Neural progenitor cell (in vitro differentiated cells): Measurements from ENCODE around the gene RNU7-1. TPM values are rescaled to one million over a fixed set of nuclear protein-coding genes. Genes with fewer than 3 reads are reported as not detected.

Experiments used
- DNase-seq: peaks from one replicate; pipeline ENCODE4 v3.0.0-alpha.2; 2016; ENCODE audit warnings: low spot score
- H2AFZ ChIP-seq: fragments of 200-600 bp; sonication (generic); replicated peaks from 2 replicates; pipeline ENCODE4 v1.6.1; 2016; ENCODE audit warnings: antibody characterized with exemption
- H3F3A ChIP-seq: fragments of 200-600 bp; sonication (generic); 2 replicates; pipeline ENCODE4 v1.6.1; 2016; ENCODE audit warnings: antibody characterized with exemption, low read depth
- H3K27ac ChIP-seq: fragments of 200-600 bp; sonication (generic); 2 replicates; pipeline ENCODE4 v1.5.1; 2016; ENCODE audit warnings: mild to moderate bottlenecking
- H3K27me3 ChIP-seq: fragments of 200-600 bp; sonication (generic); 2 replicates; pipeline ENCODE4 v1.6.1; 2016; ENCODE audit warnings: mild to moderate bottlenecking, moderate library complexity
- H3K36me3 ChIP-seq: fragments of 200-600 bp; sonication (generic); 2 replicates; pipeline ENCODE4 v1.5.1; 2016
- H3K4me1 ChIP-seq: fragments of 200-600 bp; sonication (generic); 2 replicates; pipeline ENCODE4 v1.6.1; 2016; ENCODE audit warnings: mixed run types
- H3K4me2 ChIP-seq: fragments of 200-600 bp; sonication (generic); 2 replicates; pipeline ENCODE4 v1.6.1; 2016
- H3K4me3 ChIP-seq: fragments of 200-600 bp; sonication (generic); 2 replicates; pipeline ENCODE4 v1.5.1; 2016
- H3K79me2 ChIP-seq: fragments of 200-600 bp; sonication (generic); 2 replicates; pipeline ENCODE4 v1.6.1; 2016; ENCODE audit warnings: low read depth
- H3K9ac ChIP-seq: fragments of 200-600 bp; sonication (generic); 2 replicates; pipeline ENCODE4 v1.6.1; 2016
- H3K9me3 ChIP-seq: fragments of 200-600 bp; sonication (generic); 2 replicates; pipeline ENCODE4 v1.5.1; 2016; ENCODE audit warnings: low read depth
- H4K20me1 ChIP-seq: fragments of 200-600 bp; sonication (generic); 2 replicates; pipeline ENCODE4 v1.6.1; 2016; ENCODE audit warnings: low read depth
- H3K27ac Mint-ChIP-seq: 3 replicates; pipeline ENCODE4 v1.8.0; 2021; ENCODE audit warnings: mixed read lengths
- H3K27me3 Mint-ChIP-seq: 2 replicates; pipeline ENCODE4 v1.8.0; 2022; ENCODE audit warnings: low read depth, mild to moderate bottlenecking, inconsistent platforms, moderate library complexity, mixed read lengths; ENCODE audit not compliant: insufficient read depth
- H3K36me3 Mint-ChIP-seq: 3 replicates; pipeline ENCODE4 v1.8.0; 2021; ENCODE audit warnings: mixed read lengths
- H3K4me1 Mint-ChIP-seq: 3 replicates; pipeline ENCODE4 v1.8.0; 2021; ENCODE audit warnings: mixed read lengths
- H3K4me3 Mint-ChIP-seq: 3 replicates; pipeline ENCODE4 v1.8.0; 2021; ENCODE audit warnings: mild to moderate bottlenecking, moderate library complexity, mixed read lengths
- H3K9me3 Mint-ChIP-seq: 3 replicates; pipeline ENCODE4 v1.8.0; 2020; ENCODE audit warnings: mixed read lengths
- CTCF ChIP-seq: fragments of 200-600 bp; sonication (generic); IDR thresholded peaks from 2 replicates; pipeline ENCODE4 v1.5.1; 2017; ENCODE audit warnings: antibody characterized with exemption, mild to moderate bottlenecking
- EZH2 ChIP-seq: fragments of 200-600 bp; sonication (generic); IDR thresholded peaks from 2 replicates; pipeline ENCODE4 v1.6.1; 2017; ENCODE audit warnings: antibody characterized with exemption, mild to moderate bottlenecking, moderate library complexity
- EZH2phosphoT487 ChIP-seq: fragments of 200-600 bp; sonication (generic); IDR thresholded peaks from 2 replicates; pipeline ENCODE4 v1.6.1; 2017; ENCODE audit warnings: antibody characterized with exemption
- total RNA-seq: library from RNA; depleted of rRNA; stranded (reverse); fragments of >200 nt; gene quantifications from 2 replicates; pipeline ENCODE4 v1.2.3, GENCODE V29; 2015; ENCODE audit warnings: low replicate concordance

RNU7-1 gene
- total RNA-seq, 1 donor from 2014 or later = not detected

DNA sequence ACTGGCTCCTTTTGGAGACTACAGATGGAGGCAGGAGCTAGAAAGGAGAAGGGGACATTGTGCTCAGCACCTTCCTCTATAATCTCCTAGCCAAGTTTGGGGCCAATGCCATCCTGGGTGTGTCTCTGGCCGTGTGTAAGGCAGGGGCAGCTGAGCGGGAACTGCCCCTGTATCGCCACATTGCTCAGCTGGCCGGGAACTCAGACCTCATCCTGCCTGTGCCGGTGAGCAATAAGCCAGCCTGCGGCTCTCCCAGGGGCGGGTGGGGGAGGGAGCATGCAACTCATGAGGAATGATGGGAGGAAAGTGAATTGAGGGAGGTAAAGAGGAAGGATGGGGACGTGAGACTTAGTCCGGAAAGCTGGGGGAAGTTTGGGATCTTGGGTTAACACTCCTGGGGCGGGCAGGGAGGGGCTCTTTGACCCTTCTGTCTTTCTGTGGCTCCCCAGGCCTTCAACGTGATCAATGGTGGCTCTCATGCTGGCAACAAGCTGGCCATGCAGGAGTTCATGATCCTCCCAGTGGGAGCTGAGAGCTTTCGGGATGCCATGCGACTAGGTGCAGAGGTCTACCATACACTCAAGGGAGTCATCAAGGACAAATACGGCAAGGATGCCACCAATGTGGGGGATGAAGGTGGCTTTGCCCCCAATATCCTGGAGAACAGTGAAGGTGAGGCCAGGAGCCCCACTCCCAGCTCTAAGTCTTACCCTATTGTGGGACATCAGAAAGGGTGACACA is 26.0 kb upstream of the RNU7-1 start:
- H3K4me2 ChIP-seq = no peak overlapping the region
- no peak overlapping the region for H3K4me3 ChIP-seq
- TF ChIP-seq EZH2 (no peak), CTCF (no peak), EZH2phosphoT487 (no peak)
- no peaks in the 10 kb centered on the region for H3K27me3 ChIP-seq
- H3K27ac ChIP-seq = no peak overlapping the region
- DNase-seq = no peak
- H4K20me1 ChIP-seq = peaks cover 29% of the 10 kb centered on the region
- Mint-ChIP-seq H3K27ac (no peak overlapping the region), H3K27me3 (peaks cover 5% of the 10 kb centered on the region), H3K4me3 (no peak overlapping the region), H3K36me3 (peaks cover 36% of the 10 kb centered on the region), H3K4me1 (peaks cover 49% of the 10 kb centered on the region), H3K9me3 (no peaks in the 10 kb centered on the region)
- H3K4me1 ChIP-seq = peaks cover 13% of the 10 kb centered on the region
- peaks cover 27% of the 10 kb centered on the region for H3F3A ChIP-seq
- H2AFZ ChIP-seq = no peak overlapping the region
- H3K79me2 ChIP-seq = peaks cover 31% of the 10 kb centered on the region
- no peak overlapping the region for H3K9ac ChIP-seq
- no peaks in the 10 kb centered on the region for H3K36me3 ChIP-seq
- no peaks in the 10 kb centered on the region for H3K9me3 ChIP-seq

GRCh38 chr12:6919588-6919987 is 24.0 kb upstream of the RNU7-1 start:
- Histone ChIP-seq H2AFZ (no peak overlapping the region), H3K4me3 (no peak overlapping the region), H3K4me2 (no peak overlapping the region), H4K20me1 (peaks cover 37% of the 10 kb centered on the region), H3K9ac (no peak overlapping the region), H3K27ac (no peak overlapping the region), H3K27me3 (no peaks in the 10 kb centered on the region), H3K9me3 (no peaks in the 10 kb centered on the region), H3K36me3 (no peaks in the 10 kb centered on the region), H3K79me2 (peaks cover 22% of the 10 kb centered on the region), H3F3A (peaks cover 35% of the 10 kb centered on the region), H3K4me1 (peaks cover 3% of the 10 kb centered on the region)
- Mint-ChIP-seq H3K27ac (no peak overlapping the region), H3K4me3 (no peak overlapping the region), H3K4me1 (peaks cover 55% of the 10 kb centered on the region), H3K9me3 (no peaks in the 10 kb centered on the region), H3K27me3 (peaks cover 7% of the 10 kb centered on the region), H3K36me3 (peaks cover 40% of the 10 kb centered on the region)
- TF ChIP-seq EZH2 (no peak), CTCF (no peak), EZH2phosphoT487 (no peak)
- DNase-seq = no peak

DNA sequence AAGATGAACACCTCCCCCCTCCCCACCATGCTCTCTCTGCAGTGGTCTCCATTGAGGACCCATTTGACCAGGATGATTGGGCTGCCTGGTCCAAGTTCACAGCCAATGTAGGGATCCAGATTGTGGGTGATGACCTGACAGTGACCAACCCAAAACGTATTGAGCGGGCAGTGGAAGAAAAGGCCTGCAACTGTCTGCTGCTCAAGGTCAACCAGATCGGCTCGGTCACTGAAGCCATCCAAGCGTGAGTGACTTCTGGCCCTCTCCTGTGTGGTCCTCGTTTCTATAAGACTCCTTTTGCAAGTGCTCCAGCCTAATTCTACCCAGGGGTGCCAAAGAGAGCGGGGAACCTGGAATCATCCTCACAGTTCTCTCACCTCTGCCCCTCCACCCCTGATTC is 22.1 kb upstream of the RNU7-1 start:
- H3K27me3 ChIP-seq = no peaks in the 10 kb centered on the region
- TF ChIP-seq CTCF (no peak), EZH2 (no peak), EZH2phosphoT487 (no peak)
- peaks cover 10% of the 10 kb centered on the region for H3K27me3 Mint-ChIP-seq
- H3K4me1 ChIP-seq = peaks cover 20% of the 10 kb centered on the region
- H3K4me3 ChIP-seq = no peak overlapping the region
- peaks cover 58% of the 10 kb centered on the region for H3K4me1 Mint-ChIP-seq
- peaks cover 45% of the 10 kb centered on the region for H3F3A ChIP-seq
- H2AFZ ChIP-seq = no peak overlapping the region
- H3K36me3 ChIP-seq = no peaks in the 10 kb centered on the region
- no peaks in the 10 kb centered on the region for H3K9me3 ChIP-seq
- peak overlapping the region; percentile 59 for H3K4me3 Mint-ChIP-seq
- peaks cover 29% of the 10 kb centered on the region for H4K20me1 ChIP-seq
- peaks cover 33% of the 10 kb centered on the region for H3K36me3 Mint-ChIP-seq
- no peak overlapping the region for H3K27ac ChIP-seq
- no peaks in the 10 kb centered on the region for H3K9me3 Mint-ChIP-seq
- H3K4me2 ChIP-seq = no peak overlapping the region
- H3K79me2 ChIP-seq = peaks cover 8% of the 10 kb centered on the region
- DNase-seq = no peak
- no peak overlapping the region for H3K9ac ChIP-seq
- no peak overlapping the region for H3K27ac Mint-ChIP-seq
